ENCODE measurements around the gene RCAN2. TPM values are rescaled to one million over a fixed set of nuclear protein-coding genes. Genes with fewer than 3 reads are reported as not detected.

RCAN2 gene
- total RNA-seq, 2 experiments from 2014 or later, result not detected

GRCh38 chr6:46453741-46454316, 37.4 kb downstream of the RCAN2 start:
- intact Hi-C loops (cut with micrococcal nuclease; ENCODE audit: unreplicated experiment), result no loop called here
- Histone ChIP-seq H3K36me3 (ENCODE audit: insufficient read depth, low read length) (no peaks in the 10 kb centered on the region), H2AFZ (ENCODE audit: low read length) (no peak overlapping the region), H3K4me2 (ENCODE audit: low read length) (no peak overlapping the region), H3K27ac (ENCODE audit: low read depth, low read length, poor library complexity, severe bottlenecking) (no peak overlapping the region), H3K9me2 (ENCODE audit: insufficient read depth, low read length) (no peaks in the 10 kb centered on the region), H3K4me1 (ENCODE audit: insufficient read depth, low read length, poor library complexity, severe bottlenecking) (no peaks in the 10 kb centered on the region), H3K79me2 (ENCODE audit: insufficient read depth, low read depth, low read length) (no peaks in the 10 kb centered on the region), H3K4me3 (ENCODE audit: low read depth, low read length, poor library complexity, severe bottlenecking) (no peak overlapping the region), H4K20me1 (ENCODE audit: insufficient read depth, low read length) (no peaks in the 10 kb centered on the region), H3K9me3 (ENCODE audit: low read length) (no peaks in the 10 kb centered on the region)
- no peak for TF ChIP-seq CTCF (conservative IDR thresholded peaks at IDR 0.05; ENCODE audit: low read length)
- no peak for TF ChIP-seq EZH2phosphoT487 (IDR thresholded peaks at IDR 0.05; ENCODE audit: borderline replicate concordance, low read depth, low read length)
- ChIA-PET CTCF (ENCODE audit: unreplicated experiment) (no interaction called here), POLR2A (no interaction called here)
- BruUV-seq (replicated peaks), result no TSS peak
- no peak for DNase-seq (ENCODE audit: low spot score)

GRCh38 chr6:46453216-46453615, 38.0 kb downstream of the RCAN2 start:
- H3K9me3 ChIP-seq (ENCODE audit: low read length), result no peaks in the 10 kb centered on the region
- no peak overlapping the region for H3K4me3 ChIP-seq (ENCODE audit: low read depth, low read length, poor library complexity, severe bottlenecking)
- CTCF ChIA-PET (ENCODE audit: unreplicated experiment), result no interaction called here
- no peaks in the 10 kb centered on the region for H3K79me2 ChIP-seq (ENCODE audit: insufficient read depth, low read depth, low read length)
- H3K36me3 ChIP-seq (ENCODE audit: insufficient read depth, low read length), result no peaks in the 10 kb centered on the region
- no peak for DNase-seq (ENCODE audit: low spot score)
- no peaks in the 10 kb centered on the region for H4K20me1 ChIP-seq (ENCODE audit: insufficient read depth, low read length)
- BruUV-seq (replicated peaks), result no TSS peak
- POLR2A ChIA-PET, result no interaction called here
- no peak overlapping the region for H3K4me2 ChIP-seq (ENCODE audit: low read length)
- H2AFZ ChIP-seq (ENCODE audit: low read length), result no peak overlapping the region
- no peak overlapping the region for H3K27ac ChIP-seq (ENCODE audit: low read depth, low read length, poor library complexity, severe bottlenecking)
- intact Hi-C loops (cut with micrococcal nuclease; ENCODE audit: unreplicated experiment), result no loop called here
- no peaks in the 10 kb centered on the region for H3K4me1 ChIP-seq (ENCODE audit: insufficient read depth, low read length, poor library complexity, severe bottlenecking)
- TF ChIP-seq CTCF (conservative IDR thresholded peaks at IDR 0.05; ENCODE audit: low read length), result no peak
- no peak for TF ChIP-seq EZH2phosphoT487 (IDR thresholded peaks at IDR 0.05; ENCODE audit: borderline replicate concordance, low read depth, low read length)
- H3K9me2 ChIP-seq (ENCODE audit: insufficient read depth, low read length), result no peaks in the 10 kb centered on the region

GRCh38 chr6:46452312-46452917, 38.8 kb downstream of the RCAN2 start:
- CTCF ChIA-PET (ENCODE audit: unreplicated experiment), result no interaction called here
- Histone ChIP-seq H4K20me1 (ENCODE audit: insufficient read depth, low read length) (no peaks in the 10 kb centered on the region), H3K9me3 (ENCODE audit: low read length) (no peaks in the 10 kb centered on the region), H3K4me2 (ENCODE audit: low read length) (no peak overlapping the region), H3K79me2 (ENCODE audit: insufficient read depth, low read depth, low read length) (no peaks in the 10 kb centered on the region), H3K27ac (ENCODE audit: low read depth, low read length, poor library complexity, severe bottlenecking) (no peak overlapping the region), H3K9me2 (ENCODE audit: insufficient read depth, low read length) (no peaks in the 10 kb centered on the region), H3K36me3 (ENCODE audit: insufficient read depth, low read length) (no peaks in the 10 kb centered on the region), H2AFZ (ENCODE audit: low read length) (no peak overlapping the region), H3K4me1 (ENCODE audit: insufficient read depth, low read length, poor library complexity, severe bottlenecking) (no peaks in the 10 kb centered on the region), H3K4me3 (ENCODE audit: low read depth, low read length, poor library complexity, severe bottlenecking) (no peak overlapping the region)
- no peak for DNase-seq (ENCODE audit: low spot score)
- TF ChIP-seq CTCF (conservative IDR thresholded peaks at IDR 0.05; ENCODE audit: low read length) (no peak), EZH2phosphoT487 (IDR thresholded peaks at IDR 0.05; ENCODE audit: borderline replicate concordance, low read depth, low read length) (no peak)
- no TSS peak for BruUV-seq (replicated peaks)
- POLR2A ChIA-PET, result no interaction called here
- intact Hi-C loops (cut with micrococcal nuclease; ENCODE audit: unreplicated experiment), result no loop called here

Measured in OCI-LY7 (cell line).